ENCODE data around the gene GRIP2. TPM values are rescaled to one million over a fixed set of nuclear protein-coding genes. Genes with fewer than 3 reads are reported as not detected.

Gene GRIP2
- total and polyA plus RNA-seq, 3 experiments from 2014 or later = not detected

DNA sequence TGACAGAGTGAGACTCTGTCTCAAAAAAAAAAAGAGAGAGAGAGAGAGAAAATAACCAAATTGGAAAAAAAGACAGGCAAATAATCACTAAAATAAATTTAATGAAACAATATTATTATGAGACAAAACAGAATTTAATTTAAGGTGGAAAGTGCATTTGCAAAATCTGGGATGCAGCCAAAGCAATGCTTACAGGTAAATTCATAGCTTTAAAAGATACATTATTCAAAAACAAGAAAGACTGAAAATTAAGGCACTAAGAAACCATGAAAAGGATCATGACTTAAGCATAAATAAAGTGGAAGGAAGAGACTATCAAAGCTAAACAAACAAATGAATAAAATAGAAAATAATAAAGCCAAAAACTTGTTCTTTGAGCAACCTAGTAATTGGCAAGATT lies 37.7 kb downstream of the GRIP2 start:
- H3K27me3 ChIP-seq (ENCODE audit: insufficient read depth, low read length, poor library complexity, severe bottlenecking) = no peaks in the 10 kb centered on the region
- H3K27me3 Mint-ChIP-seq = peaks cover 3 to 11% of the 10 kb centered on the region in 2 donors

DNA sequence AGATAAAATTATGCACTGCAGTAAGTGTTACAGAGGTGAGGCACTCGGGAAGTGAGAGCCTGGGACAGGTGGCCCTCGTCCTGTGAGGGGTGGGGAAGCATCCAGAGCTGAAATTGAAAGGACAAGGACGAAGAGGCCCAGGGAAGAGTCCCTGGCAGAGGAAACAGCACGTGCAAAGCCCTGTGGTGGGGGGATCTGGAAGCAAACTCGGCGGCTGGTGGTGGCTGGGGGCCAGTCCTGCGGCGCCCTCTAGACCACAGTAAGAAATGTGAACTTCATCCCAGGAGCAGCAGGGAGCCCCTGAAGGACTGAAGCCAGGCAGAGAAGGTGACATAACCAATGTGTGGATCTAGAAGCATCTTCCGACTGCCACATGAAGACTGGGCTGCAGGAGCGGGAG lies 42.8 kb downstream of the GRIP2 start:
- Mint-ChIP-seq H3K9me3 (peaks cover 6 to 14% (median 9%) of the 10 kb centered on the region in 5 donors), H3K4me1 (no peaks in the 10 kb centered on the region), H3K36me3 (peaks cover 0 to 4% (median 0%) of the 10 kb centered on the region in 3 donors), H3K4me3 (no peak overlapping the region), H3K27me3 (peaks cover 4 to 5% of the 10 kb centered on the region in 2 donors), H3K27ac (no peak overlapping the region)
- CTCF ChIA-PET = no interaction called here
- Histone ChIP-seq H3K27me3 (ENCODE audit: insufficient read depth, low read length, poor library complexity, severe bottlenecking) (no peaks in the 10 kb centered on the region), H3K27ac (ENCODE audit: low read depth, low read length) (no peak overlapping the region), H3K36me3 (ENCODE audit: insufficient read depth, low read length) (no peaks in the 10 kb centered on the region), H3K4me3 (ENCODE audit: low read length) (no peak overlapping the region), H3K4me1 (ENCODE audit: insufficient read depth, low read length) (no peaks in the 10 kb centered on the region), H3K9me3 (ENCODE audit: low read length) (no peaks in the 10 kb centered on the region)
- POLR2A ChIA-PET = no interaction called here
- DNase-seq = no peak

More for the DNA sequence above, 37.7 kb downstream of the GRIP2 start:
- DNase-seq = no peak
- Mint-ChIP-seq H3K4me3 (no peak overlapping the region), H3K9me3 (peaks cover 15 to 22% (median 20%) of the 10 kb centered on the region in 5 donors), H3K27ac (no peak overlapping the region), H3K36me3 (peaks cover 0 to 10% (median 0%) of the 10 kb centered on the region in 3 donors), H3K4me1 (no peaks in the 10 kb centered on the region)
- Histone ChIP-seq H3K27ac (ENCODE audit: low read depth, low read length) (no peak overlapping the region), H3K4me1 (ENCODE audit: insufficient read depth, low read length) (no peaks in the 10 kb centered on the region), H3K36me3 (ENCODE audit: insufficient read depth, low read length) (no peaks in the 10 kb centered on the region), H3K9me3 (ENCODE audit: low read length) (no peaks in the 10 kb centered on the region), H3K4me3 (ENCODE audit: low read length) (no peak overlapping the region)
- CTCF ChIA-PET = no interaction called here
- POLR2A ChIA-PET = no interaction called here

DNA sequence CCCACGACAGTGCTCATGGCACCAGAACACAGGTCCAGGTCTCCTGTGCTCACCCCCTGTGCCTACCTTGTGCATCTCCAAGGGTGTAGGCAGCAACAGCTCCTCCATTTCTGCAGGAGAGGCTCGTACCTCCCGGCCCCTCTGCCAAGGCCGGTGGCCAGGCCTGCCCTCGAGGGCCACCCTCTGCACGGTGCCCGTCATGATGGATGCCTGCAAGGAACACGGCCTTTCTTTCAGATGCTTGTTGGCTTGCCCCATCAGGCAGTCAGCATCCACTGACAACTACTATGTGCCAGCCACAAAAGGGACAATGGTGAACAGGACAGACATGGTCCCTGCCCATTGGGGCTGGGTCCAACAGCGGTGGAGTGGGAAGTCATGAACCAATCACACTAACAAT lies 43.8 kb downstream of the GRIP2 start:
- H3K4me3 ChIP-seq (ENCODE audit: low read length) = no peak overlapping the region
- ChIA-PET POLR2A (no interaction called here), CTCF (no interaction called here)
- no peaks in the 10 kb centered on the region for H3K36me3 ChIP-seq (ENCODE audit: insufficient read depth, low read length)
- H3K27ac ChIP-seq (ENCODE audit: low read depth, low read length) = no peak overlapping the region
- no peak overlapping the region for H3K4me3 Mint-ChIP-seq
- H3K27me3 Mint-ChIP-seq = peaks cover 4 to 5% of the 10 kb centered on the region in 2 donors
- peaks cover under 1 to 6% (median 3%) of the 10 kb centered on the region in 5 donors for H3K9me3 Mint-ChIP-seq
- H3K27ac Mint-ChIP-seq = no peak overlapping the region
- H3K36me3 Mint-ChIP-seq = no peaks in the 10 kb centered on the region
- no peaks in the 10 kb centered on the region for H3K4me1 Mint-ChIP-seq
- no peak for DNase-seq
- no peaks in the 10 kb centered on the region for H3K9me3 ChIP-seq (ENCODE audit: low read length)
- no peaks in the 10 kb centered on the region for H3K27me3 ChIP-seq (ENCODE audit: insufficient read depth, low read length, poor library complexity, severe bottlenecking)
- H3K4me1 ChIP-seq (ENCODE audit: insufficient read depth, low read length) = no peaks in the 10 kb centered on the region

DNA sequence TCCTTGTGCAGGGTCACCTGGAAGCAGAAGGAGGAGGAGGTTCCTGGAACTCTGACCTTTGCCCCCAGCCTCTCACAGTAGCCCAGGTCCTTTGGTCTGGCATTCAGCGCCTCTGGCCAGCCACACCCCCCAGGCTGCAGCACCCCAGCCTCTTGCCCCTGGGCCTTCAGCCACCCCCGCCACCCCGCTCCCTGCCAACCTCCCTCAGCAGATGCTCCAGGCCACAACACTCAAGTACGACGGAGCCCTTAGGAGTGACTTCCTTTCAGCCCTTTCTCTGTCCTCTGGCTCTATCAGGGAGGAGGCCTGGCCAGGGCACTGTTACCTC lies 45.2 kb downstream of the GRIP2 start:
- no peak overlapping the region for H3K27ac ChIP-seq (ENCODE audit: low read depth, low read length)
- H3K27me3 ChIP-seq (ENCODE audit: insufficient read depth, low read length, poor library complexity, severe bottlenecking) = no peaks in the 10 kb centered on the region
- Mint-ChIP-seq H3K27me3 (peaks cover 4 to 6% of the 10 kb centered on the region in 2 donors), H3K9me3 (peaks cover 0 to under 1% (median 0%) of the 10 kb centered on the region in 5 donors), H3K27ac (peak overlapping the region in 1 of 8 donors; percentile 14), H3K4me1 (no peaks in the 10 kb centered on the region), H3K4me3 (no peak overlapping the region), H3K36me3 (peaks cover 0 to 9% (median 4%) of the 10 kb centered on the region in 3 donors)
- H3K9me3 ChIP-seq (ENCODE audit: low read length) = no peaks in the 10 kb centered on the region
- H3K36me3 ChIP-seq (ENCODE audit: insufficient read depth, low read length) = no peaks in the 10 kb centered on the region
- no peaks in the 10 kb centered on the region for H3K4me1 ChIP-seq (ENCODE audit: insufficient read depth, low read length)
- CTCF ChIA-PET = no interaction called here
- H3K4me3 ChIP-seq (ENCODE audit: low read length) = no peak overlapping the region
- DNase-seq = no peak
- POLR2A ChIA-PET = no interaction called here

DNA sequence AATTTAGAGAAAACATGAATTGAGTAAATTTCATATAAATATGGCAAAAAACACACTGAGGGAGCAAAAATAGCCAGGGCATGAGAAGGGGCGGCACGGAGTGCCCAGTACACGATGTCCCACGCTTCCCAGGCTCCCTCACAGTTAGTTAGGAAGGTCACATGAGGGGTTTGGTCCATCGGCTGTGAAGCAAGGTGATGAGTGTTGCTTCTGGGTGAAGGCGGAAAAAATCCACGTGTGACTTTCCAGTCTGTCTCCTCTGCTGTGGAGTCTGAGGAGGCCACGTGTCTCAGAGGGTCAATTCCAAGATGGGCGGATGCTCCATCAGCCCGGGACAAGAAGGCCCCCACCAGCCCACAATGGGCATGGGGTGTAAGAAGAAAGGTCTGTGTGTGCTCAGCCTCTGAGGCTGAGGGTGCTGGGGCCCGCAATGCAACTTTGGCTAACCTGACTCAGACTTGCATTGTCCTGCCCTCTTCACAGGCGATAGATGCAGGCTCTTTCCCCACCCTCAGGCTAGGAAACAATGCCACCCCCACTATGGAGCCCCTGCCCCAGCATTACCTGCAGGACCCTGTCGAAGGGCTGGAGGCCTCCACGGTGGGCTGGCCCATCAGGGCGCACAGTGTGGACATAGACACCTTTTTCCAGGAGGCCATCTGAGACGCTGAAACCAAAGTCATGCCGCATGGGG lies 45.7 kb downstream of the GRIP2 start:
- peak overlapping the region in 1 of 8 donors; percentile 14 for H3K27ac Mint-ChIP-seq
- H3K36me3 Mint-ChIP-seq = peaks cover 0 to 14% (median 4%) of the 10 kb centered on the region in 3 donors
- Histone ChIP-seq H3K4me3 (ENCODE audit: low read length) (no peak overlapping the region), H3K36me3 (ENCODE audit: insufficient read depth, low read length) (no peaks in the 10 kb centered on the region), H3K9me3 (ENCODE audit: low read length) (no peaks in the 10 kb centered on the region), H3K4me1 (ENCODE audit: insufficient read depth, low read length) (no peaks in the 10 kb centered on the region), H3K27me3 (ENCODE audit: insufficient read depth, low read length, poor library complexity, severe bottlenecking) (no peaks in the 10 kb centered on the region), H3K27ac (ENCODE audit: low read depth, low read length) (no peak overlapping the region)
- no peak overlapping the region for H3K4me3 Mint-ChIP-seq
- H3K27me3 Mint-ChIP-seq = peaks cover 4 to 6% of the 10 kb centered on the region in 2 donors
- ChIA-PET CTCF (no interaction called here), POLR2A (no interaction called here)
- no peaks in the 10 kb centered on the region for H3K4me1 Mint-ChIP-seq
- DNase-seq = no peak
- no peaks in the 10 kb centered on the region for H3K9me3 Mint-ChIP-seq

DNA sequence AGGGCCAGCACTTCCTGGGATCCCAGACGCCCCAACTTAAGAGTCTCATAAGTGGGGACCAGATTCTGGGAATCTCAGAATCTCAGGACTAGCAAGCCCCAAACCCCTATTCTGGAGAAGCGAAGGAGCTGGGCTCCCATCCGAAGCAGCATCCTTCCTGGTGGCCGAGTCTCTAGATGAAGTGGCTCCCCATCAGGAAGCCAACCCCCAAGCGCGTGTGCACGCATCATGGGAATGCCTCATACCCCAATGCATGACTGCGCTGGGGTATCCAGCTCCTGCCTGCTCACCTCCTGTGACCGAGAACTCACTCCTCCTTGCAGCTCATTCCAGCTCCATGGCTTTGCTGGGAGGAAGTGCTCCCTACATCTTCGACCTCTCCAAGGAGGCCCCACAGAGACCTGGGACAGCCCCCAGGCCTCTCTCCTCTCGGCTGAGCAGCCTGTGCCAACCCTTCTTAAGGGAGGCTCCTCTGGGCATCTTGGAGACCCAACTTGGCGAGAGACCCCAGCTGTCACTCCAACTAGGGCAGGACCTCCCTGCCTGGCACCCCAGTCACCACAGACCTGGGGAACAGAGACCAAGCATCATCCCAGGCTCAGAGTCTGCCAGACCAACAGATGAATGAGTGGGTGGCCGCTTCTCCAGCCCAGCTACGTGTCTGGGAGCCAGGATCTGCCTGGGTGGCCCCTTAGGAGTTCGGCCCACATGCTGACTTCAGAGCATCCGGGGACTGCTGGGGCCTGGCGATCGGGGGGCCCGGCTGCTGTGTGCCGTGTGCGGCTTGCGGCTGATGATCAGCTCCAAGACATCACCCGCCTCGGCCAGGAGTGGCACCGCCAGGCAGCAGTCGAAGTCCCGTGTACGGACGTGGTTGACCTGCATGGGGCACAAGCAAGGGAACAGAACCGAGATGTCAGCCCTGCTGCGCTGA lies 46.9 kb downstream of the GRIP2 start:
- Mint-ChIP-seq H3K36me3 (peaks cover 0 to 24% (median 6%) of the 10 kb centered on the region in 3 donors), H3K27ac (peak overlapping the region in 1 of 8 donors; percentile 16), H3K27me3 (peaks cover 4 to 6% of the 10 kb centered on the region in 2 donors), H3K4me3 (no peak overlapping the region), H3K9me3 (no peaks in the 10 kb centered on the region), H3K4me1 (no peaks in the 10 kb centered on the region)
- CTCF ChIA-PET = interaction anchor here (1.5 kb wide), 1 partner anchor 290 kb away, joined by 4 read pairs; no protein-coding TSS in a partner anchor
- Histone ChIP-seq H3K4me3 (ENCODE audit: low read length) (no peak overlapping the region), H3K9me3 (ENCODE audit: low read length) (no peaks in the 10 kb centered on the region), H3K36me3 (ENCODE audit: insufficient read depth, low read length) (no peaks in the 10 kb centered on the region), H3K27ac (ENCODE audit: low read depth, low read length) (no peak overlapping the region), H3K27me3 (ENCODE audit: insufficient read depth, low read length, poor library complexity, severe bottlenecking) (no peaks in the 10 kb centered on the region), H3K4me1 (ENCODE audit: insufficient read depth, low read length) (no peaks in the 10 kb centered on the region)
- POLR2A ChIA-PET = no interaction called here
- no peak for DNase-seq

DNA sequence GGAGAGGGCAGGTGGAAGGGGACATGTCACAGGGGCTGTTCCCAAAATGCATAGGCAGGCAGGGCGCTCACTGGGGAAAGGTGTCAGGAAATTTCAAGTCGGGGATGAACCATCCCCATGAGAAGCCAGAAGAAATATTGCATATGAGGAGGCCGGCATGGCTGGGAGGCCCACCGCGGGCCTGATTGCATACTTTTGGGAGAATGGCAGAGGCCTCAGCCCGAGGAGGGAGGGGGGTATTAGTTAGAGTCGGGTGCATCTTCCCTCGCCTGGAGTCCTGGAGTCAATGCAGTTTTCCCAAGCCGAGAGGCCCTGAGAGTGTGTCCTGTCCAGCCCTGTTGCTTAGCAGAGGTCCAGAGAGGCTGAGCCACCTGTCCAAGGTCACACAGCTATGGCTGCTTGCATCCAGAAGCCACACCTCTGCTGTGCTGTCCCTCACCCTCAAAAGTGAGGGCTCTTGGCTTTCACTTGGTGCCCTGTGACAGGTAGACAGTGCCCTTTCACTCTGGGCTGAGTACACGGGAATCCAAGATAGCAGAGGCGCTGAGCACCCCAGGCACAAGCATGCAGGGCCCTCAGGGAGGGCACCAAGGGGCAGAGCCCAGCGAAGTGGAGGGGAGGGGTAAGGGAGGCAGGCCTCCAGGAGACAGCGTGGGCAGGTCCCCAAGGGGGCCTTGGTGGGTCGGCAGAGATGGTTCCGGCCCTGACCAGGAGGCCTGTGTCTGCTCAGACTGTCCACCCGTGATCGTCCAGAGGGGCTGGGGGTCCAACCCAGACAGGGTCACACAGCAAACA lies 48.5 kb downstream of the GRIP2 start:
- Histone ChIP-seq H3K36me3 (ENCODE audit: insufficient read depth, low read length) (no peaks in the 10 kb centered on the region), H3K27ac (ENCODE audit: low read depth, low read length) (no peak overlapping the region), H3K4me1 (ENCODE audit: insufficient read depth, low read length) (no peaks in the 10 kb centered on the region), H3K9me3 (ENCODE audit: low read length) (no peaks in the 10 kb centered on the region), H3K4me3 (ENCODE audit: low read length) (no peak overlapping the region), H3K27me3 (ENCODE audit: insufficient read depth, low read length, poor library complexity, severe bottlenecking) (no peaks in the 10 kb centered on the region)
- ChIA-PET POLR2A (no interaction called here), CTCF (no interaction called here)
- Mint-ChIP-seq H3K36me3 (peaks cover 5 to 40% (median 10%) of the 10 kb centered on the region in 3 donors), H3K27me3 (peaks cover 0 to 5% of the 10 kb centered on the region in 2 donors), H3K4me1 (no peaks in the 10 kb centered on the region), H3K27ac (peak overlapping the region in 1 of 8 donors; percentile 73), H3K9me3 (no peaks in the 10 kb centered on the region), H3K4me3 (no peak overlapping the region)
- no peak for DNase-seq

Data from CD8-positive, alpha-beta memory T cell (primary cell).